ENCODE results near the gene SMIM11.
"Not testable (repeated sequence)": the region's sequence is repeated elsewhere in the genome, so short reads cannot be mapped to it uniquely, and the experiment has no call there.

SMIM11 gene

DNA sequence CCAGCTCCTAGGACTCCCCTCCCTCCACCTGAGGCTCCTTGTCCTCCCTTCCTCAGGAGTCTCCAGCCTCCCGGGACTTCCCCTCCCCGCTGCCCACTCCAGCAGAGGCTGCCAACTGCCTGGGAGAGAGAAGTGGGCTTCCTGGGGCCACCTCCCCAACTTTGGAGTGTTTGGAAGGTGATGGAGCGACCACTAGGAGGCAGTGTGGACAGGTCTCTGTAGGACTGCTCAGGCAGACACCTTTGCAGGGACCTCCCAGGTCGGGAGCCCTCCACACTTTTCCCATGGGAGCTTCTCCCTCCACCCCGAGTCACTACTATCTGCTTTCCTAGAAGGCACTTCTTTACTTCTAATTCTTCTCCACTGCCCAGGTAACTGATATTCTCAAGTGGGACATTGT, 29.4 kb downstream of the SMIM11 start:
- CTCF ChIA-PET; H3K9me3 ChIP-seq (ENCODE audit: control insufficient read depth, insufficient read depth, low read depth, low read length); H3K27ac ChIP-seq (ENCODE audit: extremely low read depth, low read depth, low read length); H3K36me3 ChIP-seq (ENCODE audit: control insufficient read depth in 2 of 2, insufficient read depth in 1 of 2, low read length in 2 of 2); H3K4me1 ChIP-seq (ENCODE audit: control insufficient read depth, insufficient read depth, low read length); POLR2A ChIA-PET; H3K4me3 ChIP-seq (ENCODE audit: low read depth, low read length): not testable (repeated sequence)

DNA sequence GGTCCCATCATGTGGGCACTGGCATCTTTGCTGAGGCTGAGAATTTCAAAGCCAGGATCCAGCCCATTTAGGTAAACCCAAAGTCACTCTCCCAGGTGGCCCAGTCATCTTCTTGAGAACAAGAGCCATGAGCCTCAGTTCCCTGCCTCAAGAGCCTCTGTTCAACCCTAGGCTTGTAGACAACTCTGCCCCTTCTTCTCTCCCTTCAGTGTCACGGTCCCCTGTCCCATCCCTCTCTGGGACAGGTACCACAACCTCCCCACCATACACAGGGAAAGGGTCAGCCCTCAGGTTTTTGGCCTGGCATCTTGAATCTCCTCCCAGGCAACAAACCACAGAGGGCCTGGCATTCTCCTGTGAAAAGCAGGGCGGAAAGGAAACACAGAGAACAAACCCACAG, 30.4 kb downstream of the SMIM11 start:
- H3K36me3 ChIP-seq (ENCODE audit: control insufficient read depth in 2 of 2, insufficient read depth in 1 of 2, low read length in 2 of 2); CTCF ChIA-PET; H3K4me3 ChIP-seq (ENCODE audit: low read depth, low read length); H3K27ac ChIP-seq (ENCODE audit: extremely low read depth, low read depth, low read length); POLR2A ChIA-PET; H3K9me3 ChIP-seq (ENCODE audit: control insufficient read depth, insufficient read depth, low read depth, low read length); H3K4me1 ChIP-seq (ENCODE audit: control insufficient read depth, insufficient read depth, low read length): not testable (repeated sequence)

DNA sequence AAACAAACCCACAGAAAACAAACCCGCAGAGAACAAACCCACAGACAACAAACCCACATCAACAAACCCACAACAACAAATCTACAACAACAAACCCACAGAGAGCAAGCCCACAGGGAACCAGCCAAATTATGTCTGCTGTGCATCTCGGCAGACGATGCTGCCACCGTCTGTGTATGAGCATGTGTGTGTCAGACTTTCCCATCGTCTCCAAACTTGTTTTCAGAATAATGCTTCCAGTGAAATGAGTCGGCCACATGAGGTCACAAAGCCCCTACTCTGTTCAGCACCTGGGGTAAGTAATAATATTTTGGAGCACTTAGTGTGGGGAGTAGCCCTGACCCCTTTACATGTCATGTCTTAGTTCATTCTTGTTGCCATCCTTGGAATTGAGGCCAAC, 30.8 kb downstream of the SMIM11 start:
- H3K36me3 ChIP-seq (ENCODE audit: control insufficient read depth in 2 of 2, insufficient read depth in 1 of 2, low read length in 2 of 2); POLR2A ChIA-PET; H3K9me3 ChIP-seq (ENCODE audit: control insufficient read depth, insufficient read depth, low read depth, low read length); CTCF ChIA-PET; H3K4me1 ChIP-seq (ENCODE audit: control insufficient read depth, insufficient read depth, low read length); H3K27ac ChIP-seq (ENCODE audit: extremely low read depth, low read depth, low read length); H3K4me3 ChIP-seq (ENCODE audit: low read depth, low read length): not testable (repeated sequence)

- H3K4me3 ChIP-seq (ENCODE audit: low read depth, low read length); POLR2A ChIA-PET; H3K27ac ChIP-seq (ENCODE audit: extremely low read depth, low read depth, low read length); H3K4me1 ChIP-seq (ENCODE audit: control insufficient read depth, insufficient read depth, low read length); H3K9me3 ChIP-seq (ENCODE audit: control insufficient read depth, insufficient read depth, low read depth, low read length); H3K36me3 ChIP-seq (ENCODE audit: control insufficient read depth in 2 of 2, insufficient read depth in 1 of 2, low read length in 2 of 2); CTCF ChIA-PET: not testable (repeated sequence)
Measured at GRCh38 chr21:34406676-34407075, 31.4 kb downstream of the SMIM11 start.

- H3K9me3 ChIP-seq (ENCODE audit: control insufficient read depth, insufficient read depth, low read depth, low read length); H3K36me3 ChIP-seq (ENCODE audit: control insufficient read depth in 2 of 2, insufficient read depth in 1 of 2, low read length in 2 of 2); H3K27ac ChIP-seq (ENCODE audit: extremely low read depth, low read depth, low read length); CTCF ChIA-PET; H3K4me3 ChIP-seq (ENCODE audit: low read depth, low read length); H3K4me1 ChIP-seq (ENCODE audit: control insufficient read depth, insufficient read depth, low read length); POLR2A ChIA-PET: not testable (repeated sequence)
Measured at GRCh38 chr21:34407294-34407693, 32.0 kb downstream of the SMIM11 start.

GRCh38 chr21:34417448-34418077, 42.3 kb downstream of the SMIM11 start:
- H3K27ac ChIP-seq (ENCODE audit: extremely low read depth, low read depth, low read length); H3K36me3 ChIP-seq (ENCODE audit: control insufficient read depth in 2 of 2, insufficient read depth in 1 of 2, low read length in 2 of 2); POLR2A ChIA-PET; H3K4me1 ChIP-seq (ENCODE audit: control insufficient read depth, insufficient read depth, low read length); H3K9me3 ChIP-seq (ENCODE audit: control insufficient read depth, insufficient read depth, low read depth, low read length); CTCF ChIA-PET; H3K4me3 ChIP-seq (ENCODE audit: low read depth, low read length): not testable (repeated sequence)

DNA sequence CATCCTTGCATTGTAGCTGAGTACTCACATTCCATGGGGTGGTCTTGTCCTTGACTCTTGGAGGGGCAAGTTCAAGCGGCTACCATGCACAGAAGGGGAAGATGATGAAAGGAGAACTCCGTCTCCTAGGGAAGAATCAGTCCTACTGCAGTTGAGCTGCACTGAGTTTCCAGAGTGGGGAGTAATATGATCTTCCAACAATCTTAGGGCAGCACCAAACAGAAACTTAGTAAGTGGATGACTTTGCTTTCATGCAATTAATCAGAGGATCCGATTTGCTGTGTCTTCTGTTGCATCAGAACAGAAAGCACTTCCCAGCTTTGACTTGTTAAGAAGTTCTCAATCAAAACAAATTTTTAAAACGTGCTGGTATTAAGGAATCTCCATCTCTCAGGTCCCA, 48.5 kb downstream of the SMIM11 start, which contains the start of gene SMIM34:
TSS of gene SMIM34 (minus strand) at position 147 of the 400 bp plus-strand sequence. CDS start at position 35, 112 bp downstream.
- POLR2A ChIA-PET; H3K4me1 ChIP-seq (ENCODE audit: control insufficient read depth, insufficient read depth, low read length); CTCF ChIA-PET; H3K4me3 ChIP-seq (ENCODE audit: low read depth, low read length); H3K27ac ChIP-seq (ENCODE audit: extremely low read depth, low read depth, low read length); H3K9me3 ChIP-seq (ENCODE audit: control insufficient read depth, insufficient read depth, low read depth, low read length); H3K36me3 ChIP-seq (ENCODE audit: control insufficient read depth in 2 of 2, insufficient read depth in 1 of 2, low read length in 2 of 2): not testable (repeated sequence)

DNA sequence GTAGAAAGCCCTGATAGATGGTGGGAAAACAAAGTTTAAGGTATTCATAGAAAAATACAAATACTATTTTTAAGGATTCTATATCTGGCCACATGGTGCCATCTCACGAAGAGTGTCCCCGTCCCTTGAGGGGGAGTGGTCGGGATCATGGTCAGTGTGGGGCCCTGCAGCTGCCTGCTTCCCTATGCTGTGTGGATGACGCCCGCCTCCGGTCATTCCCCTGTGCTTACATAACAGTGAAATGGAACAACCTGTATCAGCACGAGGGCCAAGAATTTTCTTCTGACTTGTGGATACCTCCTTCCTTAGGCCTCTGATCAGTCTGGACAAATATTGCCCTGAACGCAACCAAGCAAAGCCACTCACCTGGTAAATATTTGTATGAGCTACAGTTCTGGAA, 52.0 kb downstream of the SMIM11 start:
- H3K9me3 ChIP-seq (ENCODE audit: control insufficient read depth, insufficient read depth, low read depth, low read length); POLR2A ChIA-PET; H3K4me1 ChIP-seq (ENCODE audit: control insufficient read depth, insufficient read depth, low read length); H3K36me3 ChIP-seq (ENCODE audit: control insufficient read depth in 2 of 2, insufficient read depth in 1 of 2, low read length in 2 of 2); H3K4me3 ChIP-seq (ENCODE audit: low read depth, low read length); CTCF ChIA-PET; H3K27ac ChIP-seq (ENCODE audit: extremely low read depth, low read depth, low read length): not testable (repeated sequence)

GRCh38 chr21:34428441-34428840, 53.1 kb downstream of the SMIM11 start:
- CTCF ChIA-PET; H3K9me3 ChIP-seq (ENCODE audit: control insufficient read depth, insufficient read depth, low read depth, low read length); H3K4me3 ChIP-seq (ENCODE audit: low read depth, low read length); H3K4me1 ChIP-seq (ENCODE audit: control insufficient read depth, insufficient read depth, low read length); H3K27ac ChIP-seq (ENCODE audit: extremely low read depth, low read depth, low read length); H3K36me3 ChIP-seq (ENCODE audit: control insufficient read depth in 2 of 2, insufficient read depth in 1 of 2, low read length in 2 of 2); POLR2A ChIA-PET: not testable (repeated sequence)

- H3K4me3 ChIP-seq (ENCODE audit: low read depth, low read length); H3K27ac ChIP-seq (ENCODE audit: extremely low read depth, low read depth, low read length); H3K9me3 ChIP-seq (ENCODE audit: control insufficient read depth, insufficient read depth, low read depth, low read length); H3K4me1 ChIP-seq (ENCODE audit: control insufficient read depth, insufficient read depth, low read length); CTCF ChIA-PET; H3K36me3 ChIP-seq (ENCODE audit: control insufficient read depth in 2 of 2, insufficient read depth in 1 of 2, low read length in 2 of 2); POLR2A ChIA-PET: not testable (repeated sequence)
Measured at GRCh38 chr21:34429710-34430109, 54.4 kb downstream of the SMIM11 start.
